ENCODE data around the gene GNLY. TPM values are rescaled to one million over a fixed set of nuclear protein-coding genes. Genes with fewer than 3 reads are reported as not detected.

Gene GNLY
- total RNA-seq, 1 donor from 2014 or later, result not detected

GRCh38 chr2:85681372-85681763 is 12.8 kb upstream of the GNLY start:
- no peak for DNase-seq (ENCODE audit: extremely low read depth, low read depth, low spot score)

- no peak for DNase-seq (ENCODE audit: extremely low read depth, low read depth, low spot score)
Measured at GRCh38 chr2:85681776-85682175, 12.4 kb upstream of the GNLY start.

- no peak for DNase-seq (ENCODE audit: extremely low read depth, low read depth, low spot score)
Measured at GRCh38 chr2:85682378-85682777, 11.8 kb upstream of the GNLY start.

GRCh38 chr2:85684380-85684779 is 9.8 kb upstream of the GNLY start:
- DNase-seq (ENCODE audit: extremely low read depth, low read depth, low spot score), result no peak

GRCh38 chr2:85684806-85685205 is 9.4 kb upstream of the GNLY start:
- DNase-seq (ENCODE audit: extremely low read depth, low read depth, low spot score), result no peak

- DNase-seq (ENCODE audit: extremely low read depth, low read depth, low spot score), result no peak
Measured at GRCh38 chr2:85690932-85691331, 3.2 kb upstream of the GNLY start.

GRCh38 chr2:85692039-85692645 is 2.0 kb upstream of the GNLY start:
- no peak for DNase-seq (ENCODE audit: extremely low read depth, low read depth, low spot score)

- no peak for DNase-seq (ENCODE audit: extremely low read depth, low read depth, low spot score)
Measured at GRCh38 chr2:85695121-85695520, 963 bp downstream of the GNLY start.

GRCh38 chr2:85695691-85696668 is 1.8 kb downstream of the GNLY start:
- no peak for DNase-seq (ENCODE audit: extremely low read depth, low read depth, low spot score)

GRCh38 chr2:85697096-85697495 is 2.9 kb downstream of the GNLY start:
- no peak for DNase-seq (ENCODE audit: extremely low read depth, low read depth, low spot score)

GRCh38 chr2:85697716-85698115 is 3.6 kb downstream of the GNLY start:
- no peak for DNase-seq (ENCODE audit: extremely low read depth, low read depth, low spot score)

- no peak for DNase-seq (ENCODE audit: extremely low read depth, low read depth, low spot score)
Measured at GRCh38 chr2:85698184-85698879, 4.2 kb downstream of the GNLY start.

GRCh38 chr2:85698880-85699254 is 4.7 kb downstream of the GNLY start:
- no peak for DNase-seq (ENCODE audit: extremely low read depth, low read depth, low spot score)

GRCh38 chr2:85699325-85699724 is 5.2 kb downstream of the GNLY start:
- no peak for DNase-seq (ENCODE audit: extremely low read depth, low read depth, low spot score)

- DNase-seq (ENCODE audit: extremely low read depth, low read depth, low spot score), result no peak
Measured at GRCh38 chr2:85702172-85702571, 8.0 kb downstream of the GNLY start.

- no peak for DNase-seq (ENCODE audit: extremely low read depth, low read depth, low spot score)
Measured at GRCh38 chr2:85702800-85703199, 8.6 kb downstream of the GNLY start.

GRCh38 chr2:85703329-85703728 is 9.2 kb downstream of the GNLY start:
- no peak for DNase-seq (ENCODE audit: extremely low read depth, low read depth, low spot score)

GRCh38 chr2:85704038-85704437 is 9.9 kb downstream of the GNLY start:
- no peak for DNase-seq (ENCODE audit: extremely low read depth, low read depth, low spot score)

GRCh38 chr2:85704800-85705679 is 10.9 kb downstream of the GNLY start:
- DNase-seq (ENCODE audit: extremely low read depth, low read depth, low spot score), result no peak

GRCh38 chr2:85705680-85706039 is 11.5 kb downstream of the GNLY start:
- no peak for DNase-seq (ENCODE audit: extremely low read depth, low read depth, low spot score)

GRCh38 chr2:85706063-85706462 is 11.9 kb downstream of the GNLY start:
- DNase-seq (ENCODE audit: extremely low read depth, low read depth, low spot score), result no peak
